Left ventricle myocardium inferior (tissue), 1 donor: Measurements from ENCODE around the gene BCAR3. TPM values are rescaled to one million over a fixed set of nuclear protein-coding genes. Genes with fewer than 3 reads are reported as not detected.
"Not testable (repeated sequence)": the region's sequence is repeated elsewhere in the genome, so short reads cannot be mapped to it uniquely, and the experiment has no call there.

Experiments used
- DNase-seq: peaks from one replicate; pipeline ENCODE4 v3.0.0-alpha.2; 2020
- H3K27ac ChIP-seq: fragments of 200-600 bp; replicated peaks from 2 replicates; pipeline ENCODE4 v1.8.0; 2021
- H3K27me3 ChIP-seq: fragments of 200-600 bp; 2 replicates; pipeline ENCODE4 v1.8.0; 2021; ENCODE audit warnings: low read depth
- H3K36me3 ChIP-seq: fragments of 200-600 bp; 2 replicates; pipeline ENCODE4 v1.8.0; 2021
- H3K4me1 ChIP-seq: fragments of 200-600 bp; 2 replicates; pipeline ENCODE4 v1.8.0; 2021
- H3K4me3 ChIP-seq: fragments of 200-600 bp; 2 replicates; pipeline ENCODE4 v1.8.0; 2021; ENCODE audit warnings: mild to moderate bottlenecking, moderate library complexity
- H3K9me3 ChIP-seq: fragments of 200-600 bp; replicated peaks from 2 replicates; pipeline ENCODE4 v1.8.0; 2021
- CTCF ChIP-seq: fragments of 200-600 bp; IDR thresholded peaks from 2 replicates; pipeline ENCODE4 v1.8.0; 2021; ENCODE audit warnings: antibody characterized with exemption, mild to moderate bottlenecking, borderline replicate concordance
- intact Hi-C: fragments of 100-400 bp; cut with micrococcal nuclease; formaldehyde crosslinking; loops from one replicate; pipeline ENCODE4 v1.11.0; 2022
- total RNA-seq: library from RNA; stranded (reverse); fragmentation: NEBNext Ultra II Directional; extraction: Animal tissue kit (Norgen Biotek cat#: 25700); gene quantifications from one replicate; pipeline ENCODE4 v1.2.1, GENCODE V29; 2021
- donor health status: DM: no; HTN: yes; CAD: no; lungs with severe emphysema.

BCAR3 gene
- total RNA-seq, 1 donor from 2014 or later = 23.5 TPM

- peak overlapping the region; percentile 78 for H3K27ac ChIP-seq
- DNase-seq = peak; percentile 66
- no peak for TF ChIP-seq CTCF
- H3K36me3 ChIP-seq = peaks cover 7% of the 10 kb centered on the region
- no peaks in the 10 kb centered on the region for H3K9me3 ChIP-seq
- H3K4me1 ChIP-seq = peaks cover 95% of the 10 kb centered on the region
- intact Hi-C loops = no loop called here
- H3K27me3 ChIP-seq = no peaks in the 10 kb centered on the region
- no peak overlapping the region for H3K4me3 ChIP-seq
Observed at GRCh38 chr1:93676427-93676826, 5.2 kb downstream of the BCAR3 start.

GRCh38 chr1:93675931-93676330 lies 5.7 kb downstream of the BCAR3 start:
- Histone ChIP-seq H3K4me3 (no peak overlapping the region), H3K36me3 (peaks cover 7% of the 10 kb centered on the region), H3K4me1 (peaks cover 95% of the 10 kb centered on the region), H3K27me3 (no peaks in the 10 kb centered on the region), H3K9me3 (no peaks in the 10 kb centered on the region), H3K27ac (peak overlapping the region; percentile 78)
- DNase-seq = no peak
- TF ChIP-seq CTCF = no peak
- intact Hi-C loops = no loop called here

GRCh38 chr1:93675271-93675670 lies 6.4 kb downstream of the BCAR3 start:
- DNase-seq = no peak
- peaks cover 97% of the 10 kb centered on the region for H3K4me1 ChIP-seq
- H3K27ac ChIP-seq = peak overlapping the region; percentile 78
- H3K36me3 ChIP-seq = peaks cover 7% of the 10 kb centered on the region
- TF ChIP-seq CTCF = no peak
- H3K4me3 ChIP-seq = peak overlapping the region; percentile 15
- no peaks in the 10 kb centered on the region for H3K9me3 ChIP-seq
- intact Hi-C loops = no loop called here
- H3K27me3 ChIP-seq = no peaks in the 10 kb centered on the region

GRCh38 chr1:93674071-93674470 lies 7.6 kb downstream of the BCAR3 start:
- Histone ChIP-seq H3K27ac (peak overlapping the region; percentile 78), H3K4me1 (peaks cover 97% of the 10 kb centered on the region)
- intact Hi-C loops, DNase-seq, H3K9me3 ChIP-seq, H3K36me3 ChIP-seq, H3K4me3 ChIP-seq, H3K27me3 ChIP-seq: not testable (repeated sequence)

- Histone ChIP-seq H3K4me3 (peak overlapping the region; percentile 20), H3K9me3 (no peaks in the 10 kb centered on the region), H3K27ac (peak overlapping the region; percentile 78), H3K36me3 (peaks cover 7% of the 10 kb centered on the region), H3K27me3 (no peaks in the 10 kb centered on the region), H3K4me1 (peaks cover 98% of the 10 kb centered on the region)
- DNase-seq = no peak
- intact Hi-C loops = no loop called here
- TF ChIP-seq CTCF = no peak
Observed at GRCh38 chr1:93673163-93673829, 8.3 kb downstream of the BCAR3 start.

- no peak for DNase-seq
- no peaks in the 10 kb centered on the region for H3K27me3 ChIP-seq
- TF ChIP-seq CTCF = no peak
- H3K36me3 ChIP-seq = peaks cover 7% of the 10 kb centered on the region
- peak overlapping the region; percentile 78 for H3K27ac ChIP-seq
- intact Hi-C loops = no loop called here
- H3K9me3 ChIP-seq = no peaks in the 10 kb centered on the region
- H3K4me3 ChIP-seq = peak overlapping the region; percentile 20
- H3K4me1 ChIP-seq = peaks cover 100% of the 10 kb centered on the region
Observed at GRCh38 chr1:93672477-93673162, 9.0 kb downstream of the BCAR3 start.
